ENCODE results near the gene DIPK1C. TPM values are rescaled to one million over a fixed set of nuclear protein-coding genes. Genes with fewer than 3 reads are reported as not detected.

DIPK1C gene
- total RNA-seq, 1 experiment from 2014 or later = not detected

DNA sequence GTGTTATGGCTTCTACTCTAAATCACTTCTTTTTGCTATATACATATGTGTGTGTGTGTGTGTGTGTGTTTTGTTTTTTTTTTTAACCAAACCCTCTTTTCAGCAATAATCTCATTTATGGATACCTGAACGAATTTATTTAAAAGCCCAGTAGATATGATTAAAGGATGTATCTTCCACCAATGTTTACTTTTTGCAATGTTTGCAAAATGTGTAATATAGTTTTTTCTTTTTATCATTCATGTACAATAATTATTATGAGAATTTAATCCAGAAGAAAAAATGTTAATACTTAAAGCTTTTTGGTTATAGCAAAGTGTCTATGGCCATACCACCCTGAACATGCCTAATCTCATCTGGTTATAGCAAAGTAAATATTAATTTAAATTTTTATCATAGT lies 37.4 kb upstream of the DIPK1C start (continued):
- TF ChIP-seq, protein P1, sequence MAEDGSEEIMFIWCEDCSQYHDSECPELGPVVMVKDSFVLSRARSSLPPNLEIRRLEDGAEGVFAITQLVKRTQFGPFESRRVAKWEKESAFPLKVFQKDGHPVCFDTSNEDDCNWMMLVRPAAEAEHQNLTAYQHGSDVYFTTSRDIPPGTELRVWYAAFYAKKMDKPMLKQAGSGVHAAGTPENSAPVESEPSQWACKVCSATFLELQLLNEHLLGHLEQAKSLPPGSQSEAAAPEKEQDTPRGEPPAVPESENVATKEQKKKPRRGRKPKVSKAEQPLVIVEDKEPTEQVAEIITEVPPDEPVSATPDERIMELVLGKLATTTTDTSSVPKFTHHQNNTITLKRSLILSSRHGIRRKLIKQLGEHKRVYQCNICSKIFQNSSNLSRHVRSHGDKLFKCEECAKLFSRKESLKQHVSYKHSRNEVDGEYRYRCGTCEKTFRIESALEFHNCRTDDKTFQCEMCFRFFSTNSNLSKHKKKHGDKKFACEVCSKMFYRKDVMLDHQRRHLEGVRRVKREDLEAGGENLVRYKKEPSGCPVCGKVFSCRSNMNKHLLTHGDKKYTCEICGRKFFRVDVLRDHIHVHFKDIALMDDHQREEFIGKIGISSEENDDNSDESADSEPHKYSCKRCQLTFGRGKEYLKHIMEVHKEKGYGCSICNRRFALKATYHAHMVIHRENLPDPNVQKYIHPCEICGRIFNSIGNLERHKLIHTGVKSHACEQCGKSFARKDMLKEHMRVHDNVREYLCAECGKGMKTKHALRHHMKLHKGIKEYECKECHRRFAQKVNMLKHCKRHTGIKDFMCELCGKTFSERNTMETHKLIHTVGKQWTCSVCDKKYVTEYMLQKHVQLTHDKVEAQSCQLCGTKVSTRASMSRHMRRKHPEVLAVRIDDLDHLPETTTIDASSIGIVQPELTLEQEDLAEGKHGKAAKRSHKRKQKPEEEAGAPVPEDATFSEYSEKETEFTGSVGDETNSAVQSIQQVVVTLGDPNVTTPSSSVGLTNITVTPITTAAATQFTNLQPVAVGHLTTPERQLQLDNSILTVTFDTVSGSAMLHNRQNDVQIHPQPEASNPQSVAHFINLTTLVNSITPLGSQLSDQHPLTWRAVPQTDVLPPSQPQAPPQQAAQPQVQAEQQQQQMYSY (CRISPR knock-in tag; IDR thresholded peaks at IDR 0.05) = no peak
- TF ChIP-seq ESRRA (CRISPR knock-in tag; IDR thresholded peaks at IDR 0.05; ENCODE audit: borderline replicate concordance) (no peak), ZNF317 (CRISPR knock-in tag; IDR thresholded peaks at IDR 0.05; ENCODE audit: borderline replicate concordance, low read depth) (no peak), TCF7 (CRISPR knock-in tag; IDR thresholded peaks at IDR 0.05; ENCODE audit: low read depth) (no peak), ZNF396 (CRISPR knock-in tag; IDR thresholded peaks at IDR 0.05; ENCODE audit: borderline replicate concordance) (no peak), NFE2L1 (CRISPR knock-in tag; IDR thresholded peaks at IDR 0.05) (no peak), HMGA2 (CRISPR knock-in tag; IDR thresholded peaks at IDR 0.05) (no peak)

DNA sequence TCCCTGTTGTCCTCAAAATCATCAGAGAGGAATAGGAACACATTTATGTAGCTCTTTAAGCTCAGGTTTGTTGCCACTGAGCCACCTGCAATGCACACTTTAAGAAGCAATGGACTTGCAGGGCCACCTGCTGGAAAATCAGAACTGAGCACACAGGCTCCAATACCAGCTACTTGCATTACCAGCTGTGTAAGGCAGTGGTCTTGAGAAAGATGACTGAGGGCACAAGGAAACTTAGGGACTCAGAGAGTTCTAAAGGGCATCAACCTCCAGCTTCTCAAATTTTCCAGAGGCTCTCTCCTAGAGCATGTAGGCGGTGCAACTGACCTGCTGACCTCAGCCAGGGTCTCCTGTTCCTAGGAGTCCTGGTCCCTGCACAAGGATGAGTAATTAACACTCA lies 36.6 kb upstream of the DIPK1C start:
- Mint-ChIP-seq H3K36me3 (peaks cover 5% of the 10 kb centered on the region; the same call in 1 of the 2 replicates), H3K4me3 (peak overlapping the region; percentile 43), H3K27ac (no peak overlapping the region), H3K4me1 (peaks cover 21% of the 10 kb centered on the region), H3K9me3 (peaks cover 12% of the 10 kb centered on the region), H3K27me3 (ENCODE audit: low read depth) (no peaks in the 10 kb centered on the region; the same call in 1 of the 2 replicates)
- DNase-seq (ENCODE audit: low spot score) (peak; percentile 35), ATAC-seq (no peak)
- ChIA-PET CTCF (interaction anchor here (0.6 to 3.3 kb wide), 32 partner anchors 11 to 430 kb away, joined by 3 to 79 read pairs (median 4); partner anchors contain the start of gene DIPK1C), POLR2A (interaction anchor here (0.8 kb wide), 1 partner anchor 138 kb away, joined by 3 read pairs; no protein-coding TSS in a partner anchor)
- TF ChIP-seq, protein P2, sequence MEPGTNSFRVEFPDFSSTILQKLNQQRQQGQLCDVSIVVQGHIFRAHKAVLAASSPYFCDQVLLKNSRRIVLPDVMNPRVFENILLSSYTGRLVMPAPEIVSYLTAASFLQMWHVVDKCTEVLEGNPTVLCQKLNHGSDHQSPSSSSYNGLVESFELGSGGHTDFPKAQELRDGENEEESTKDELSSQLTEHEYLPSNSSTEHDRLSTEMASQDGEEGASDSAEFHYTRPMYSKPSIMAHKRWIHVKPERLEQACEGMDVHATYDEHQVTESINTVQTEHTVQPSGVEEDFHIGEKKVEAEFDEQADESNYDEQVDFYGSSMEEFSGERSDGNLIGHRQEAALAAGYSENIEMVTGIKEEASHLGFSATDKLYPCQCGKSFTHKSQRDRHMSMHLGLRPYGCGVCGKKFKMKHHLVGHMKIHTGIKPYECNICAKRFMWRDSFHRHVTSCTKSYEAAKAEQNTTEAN (CRISPR knock-in tag; IDR thresholded peaks at IDR 0.05) = no peak
- TF ChIP-seq, protein P3, sequence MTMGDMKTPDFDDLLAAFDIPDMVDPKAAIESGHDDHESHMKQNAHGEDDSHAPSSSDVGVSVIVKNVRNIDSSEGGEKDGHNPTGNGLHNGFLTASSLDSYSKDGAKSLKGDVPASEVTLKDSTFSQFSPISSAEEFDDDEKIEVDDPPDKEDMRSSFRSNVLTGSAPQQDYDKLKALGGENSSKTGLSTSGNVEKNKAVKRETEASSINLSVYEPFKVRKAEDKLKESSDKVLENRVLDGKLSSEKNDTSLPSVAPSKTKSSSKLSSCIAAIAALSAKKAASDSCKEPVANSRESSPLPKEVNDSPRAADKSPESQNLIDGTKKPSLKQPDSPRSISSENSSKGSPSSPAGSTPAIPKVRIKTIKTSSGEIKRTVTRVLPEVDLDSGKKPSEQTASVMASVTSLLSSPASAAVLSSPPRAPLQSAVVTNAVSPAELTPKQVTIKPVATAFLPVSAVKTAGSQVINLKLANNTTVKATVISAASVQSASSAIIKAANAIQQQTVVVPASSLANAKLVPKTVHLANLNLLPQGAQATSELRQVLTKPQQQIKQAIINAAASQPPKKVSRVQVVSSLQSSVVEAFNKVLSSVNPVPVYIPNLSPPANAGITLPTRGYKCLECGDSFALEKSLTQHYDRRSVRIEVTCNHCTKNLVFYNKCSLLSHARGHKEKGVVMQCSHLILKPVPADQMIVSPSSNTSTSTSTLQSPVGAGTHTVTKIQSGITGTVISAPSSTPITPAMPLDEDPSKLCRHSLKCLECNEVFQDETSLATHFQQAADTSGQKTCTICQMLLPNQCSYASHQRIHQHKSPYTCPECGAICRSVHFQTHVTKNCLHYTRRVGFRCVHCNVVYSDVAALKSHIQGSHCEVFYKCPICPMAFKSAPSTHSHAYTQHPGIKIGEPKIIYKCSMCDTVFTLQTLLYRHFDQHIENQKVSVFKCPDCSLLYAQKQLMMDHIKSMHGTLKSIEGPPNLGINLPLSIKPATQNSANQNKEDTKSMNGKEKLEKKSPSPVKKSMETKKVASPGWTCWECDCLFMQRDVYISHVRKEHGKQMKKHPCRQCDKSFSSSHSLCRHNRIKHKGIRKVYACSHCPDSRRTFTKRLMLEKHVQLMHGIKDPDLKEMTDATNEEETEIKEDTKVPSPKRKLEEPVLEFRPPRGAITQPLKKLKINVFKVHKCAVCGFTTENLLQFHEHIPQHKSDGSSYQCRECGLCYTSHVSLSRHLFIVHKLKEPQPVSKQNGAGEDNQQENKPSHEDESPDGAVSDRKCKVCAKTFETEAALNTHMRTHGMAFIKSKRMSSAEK (CRISPR knock-in tag; IDR thresholded peaks at IDR 0.05; ENCODE audit: borderline replicate concordance) = no peak
- TF ChIP-seq, protein P4, sequence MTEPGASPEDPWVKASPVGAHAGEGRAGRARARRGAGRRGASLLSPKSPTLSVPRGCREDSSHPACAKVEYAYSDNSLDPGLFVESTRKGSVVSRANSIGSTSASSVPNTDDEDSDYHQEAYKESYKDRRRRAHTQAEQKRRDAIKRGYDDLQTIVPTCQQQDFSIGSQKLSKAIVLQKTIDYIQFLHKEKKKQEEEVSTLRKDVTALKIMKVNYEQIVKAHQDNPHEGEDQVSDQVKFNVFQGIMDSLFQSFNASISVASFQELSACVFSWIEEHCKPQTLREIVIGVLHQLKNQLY (CRISPR knock-in tag; IDR thresholded peaks at IDR 0.05) = no peak
- TF ChIP-seq, protein P5, sequence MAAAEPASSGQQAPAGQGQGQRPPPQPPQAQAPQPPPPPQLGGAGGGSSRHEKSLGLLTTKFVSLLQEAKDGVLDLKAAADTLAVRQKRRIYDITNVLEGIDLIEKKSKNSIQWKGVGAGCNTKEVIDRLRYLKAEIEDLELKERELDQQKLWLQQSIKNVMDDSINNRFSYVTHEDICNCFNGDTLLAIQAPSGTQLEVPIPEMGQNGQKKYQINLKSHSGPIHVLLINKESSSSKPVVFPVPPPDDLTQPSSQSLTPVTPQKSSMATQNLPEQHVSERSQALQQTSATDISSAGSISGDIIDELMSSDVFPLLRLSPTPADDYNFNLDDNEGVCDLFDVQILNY (CRISPR knock-in tag; IDR thresholded peaks at IDR 0.05) = no peak
- TF ChIP-seq ZNF317 (CRISPR knock-in tag; IDR thresholded peaks at IDR 0.05; ENCODE audit: borderline replicate concordance, low read depth) = no peak
- TF ChIP-seq, protein P6, sequence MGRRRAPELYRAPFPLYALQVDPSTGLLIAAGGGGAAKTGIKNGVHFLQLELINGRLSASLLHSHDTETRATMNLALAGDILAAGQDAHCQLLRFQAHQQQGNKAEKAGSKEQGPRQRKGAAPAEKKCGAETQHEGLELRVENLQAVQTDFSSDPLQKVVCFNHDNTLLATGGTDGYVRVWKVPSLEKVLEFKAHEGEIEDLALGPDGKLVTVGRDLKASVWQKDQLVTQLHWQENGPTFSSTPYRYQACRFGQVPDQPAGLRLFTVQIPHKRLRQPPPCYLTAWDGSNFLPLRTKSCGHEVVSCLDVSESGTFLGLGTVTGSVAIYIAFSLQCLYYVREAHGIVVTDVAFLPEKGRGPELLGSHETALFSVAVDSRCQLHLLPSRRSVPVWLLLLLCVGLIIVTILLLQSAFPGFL (CRISPR knock-in tag; IDR thresholded peaks at IDR 0.05; ENCODE audit: borderline replicate concordance) = no peak
- TF ChIP-seq FOXJ3 (CRISPR knock-in tag; IDR thresholded peaks at IDR 0.05; ENCODE audit: borderline replicate concordance) = no peak
- no peak for TF ChIP-seq RELA (CRISPR knock-in tag; IDR thresholded peaks at IDR 0.05; ENCODE audit: borderline replicate concordance)
- no peak for TF ChIP-seq ZNF138 (CRISPR knock-in tag; conservative IDR thresholded peaks at IDR 0.05)
- no peak for TF ChIP-seq HMGA2 (CRISPR knock-in tag; IDR thresholded peaks at IDR 0.05)
- TF ChIP-seq CBFB (CRISPR knock-in tag; IDR thresholded peaks at IDR 0.05; ENCODE audit: low read depth) = no peak
- TF ChIP-seq, protein P7, sequence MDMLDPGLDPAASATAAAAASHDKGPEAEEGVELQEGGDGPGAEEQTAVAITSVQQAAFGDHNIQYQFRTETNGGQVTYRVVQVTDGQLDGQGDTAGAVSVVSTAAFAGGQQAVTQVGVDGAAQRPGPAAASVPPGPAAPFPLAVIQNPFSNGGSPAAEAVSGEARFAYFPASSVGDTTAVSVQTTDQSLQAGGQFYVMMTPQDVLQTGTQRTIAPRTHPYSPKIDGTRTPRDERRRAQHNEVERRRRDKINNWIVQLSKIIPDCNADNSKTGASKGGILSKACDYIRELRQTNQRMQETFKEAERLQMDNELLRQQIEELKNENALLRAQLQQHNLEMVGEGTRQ (CRISPR knock-in tag; IDR thresholded peaks at IDR 0.05) = no peak
- no peak for TF ChIP-seq MYBL2 (CRISPR knock-in tag; IDR thresholded peaks at IDR 0.05)
- TF ChIP-seq, protein P8, sequence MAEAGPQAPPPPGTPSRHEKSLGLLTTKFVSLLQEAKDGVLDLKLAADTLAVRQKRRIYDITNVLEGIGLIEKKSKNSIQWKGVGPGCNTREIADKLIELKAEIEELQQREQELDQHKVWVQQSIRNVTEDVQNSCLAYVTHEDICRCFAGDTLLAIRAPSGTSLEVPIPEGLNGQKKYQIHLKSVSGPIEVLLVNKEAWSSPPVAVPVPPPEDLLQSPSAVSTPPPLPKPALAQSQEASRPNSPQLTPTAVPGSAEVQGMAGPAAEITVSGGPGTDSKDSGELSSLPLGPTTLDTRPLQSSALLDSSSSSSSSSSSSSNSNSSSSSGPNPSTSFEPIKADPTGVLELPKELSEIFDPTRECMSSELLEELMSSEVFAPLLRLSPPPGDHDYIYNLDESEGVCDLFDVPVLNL (CRISPR knock-in tag; IDR thresholded peaks at IDR 0.05; ENCODE audit: borderline replicate concordance, low read depth) = no peak
- no peak for TF ChIP-seq NR1H2 (CRISPR knock-in tag; IDR thresholded peaks at IDR 0.05)
- TF ChIP-seq, protein P9, sequence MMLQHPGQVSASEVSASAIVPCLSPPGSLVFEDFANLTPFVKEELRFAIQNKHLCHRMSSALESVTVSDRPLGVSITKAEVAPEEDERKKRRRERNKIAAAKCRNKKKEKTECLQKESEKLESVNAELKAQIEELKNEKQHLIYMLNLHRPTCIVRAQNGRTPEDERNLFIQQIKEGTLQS (CRISPR knock-in tag; conservative IDR thresholded peaks at IDR 0.05) = no peak
